PC-3 (cell line): ENCODE measurements around the gene EFL1.

Experiments
- CTCF ChIP-seq: fragments of 300-600 bp; sonication (generic); conservative IDR thresholded peaks from 2 replicates; pipeline ENCODE4 v1.5.1; 2017; ENCODE audit warnings: antibody characterized with exemption, low read depth, mild to moderate bottlenecking, low read length
- EZH2 ChIP-seq: fragments of 300-600 bp; sonication (generic); IDR thresholded peaks from one replicate; pipeline ENCODE4 v1.6.1; 2017; ENCODE audit warnings: antibody characterized with exemption, mild to moderate bottlenecking, low read length; ENCODE audit not compliant: unreplicated experiment
- EZH2phosphoT487 ChIP-seq: fragments of 300-600 bp; sonication (generic); IDR thresholded peaks from 2 replicates; pipeline ENCODE4 v1.6.1; 2018; ENCODE audit warnings: mild to moderate bottlenecking, antibody characterized with exemption, low read length, borderline replicate concordance

DNA sequence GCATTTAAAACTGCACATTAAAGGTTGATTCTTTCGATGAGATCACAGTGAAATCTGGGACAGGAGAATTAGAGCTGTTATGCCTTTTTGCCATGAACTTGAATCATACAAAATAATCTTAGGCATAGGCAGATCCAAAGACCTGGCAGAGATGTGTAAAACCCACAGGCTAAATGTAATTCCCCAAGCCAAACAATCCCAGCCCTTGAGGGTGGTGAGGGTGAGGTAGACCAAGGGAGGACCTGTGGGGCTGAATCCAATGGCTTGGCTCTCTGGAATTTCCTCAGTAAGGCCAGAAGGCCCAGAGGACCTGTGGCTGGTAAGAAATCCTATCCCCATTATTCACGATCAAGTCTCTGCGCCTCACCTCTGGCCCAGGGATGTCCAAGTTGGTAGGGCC is 136.2 kb downstream of the EFL1 start:
- TF ChIP-seq CTCF (no peak), EZH2 (no peak), EZH2phosphoT487 (no peak)
